ENCODE data around the gene SLC22A3. TPM values are rescaled to one million over a fixed set of nuclear protein-coding genes. Genes with fewer than 3 reads are reported as not detected.

SLC22A3 gene
- total and polyA plus RNA-seq, 4 donors = 9.5 to 65.0 (median 33.3) TPM

DNA sequence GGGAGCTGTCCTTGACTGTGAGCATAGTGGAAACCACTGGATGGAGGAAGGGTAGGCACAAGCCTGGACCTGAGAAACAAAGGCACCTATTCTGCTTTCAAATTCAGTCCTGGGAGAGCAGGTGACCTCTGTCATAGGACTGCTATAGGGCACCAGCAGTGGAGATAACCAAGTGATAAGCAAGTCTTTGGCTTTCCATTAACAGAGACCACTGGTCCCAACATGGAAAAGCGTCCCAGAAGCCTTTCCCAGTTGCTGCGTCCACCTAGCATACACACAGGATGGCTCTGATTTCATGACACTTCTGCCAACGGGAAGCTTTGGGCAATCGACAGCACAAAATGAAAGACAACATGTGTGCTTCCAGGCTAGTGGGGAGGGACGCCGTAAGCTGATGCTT is 8.9 kb downstream of the SLC22A3 start:
- H3K27ac ChIP-seq (ENCODE audit: low read depth in 1 of 2, low read length in 1 of 2) = peak overlapping the region in 1 of 2 donors; percentile 37
- no peak for ATAC-seq (ENCODE audit: insufficient read depth, low FRiP score)

DNA sequence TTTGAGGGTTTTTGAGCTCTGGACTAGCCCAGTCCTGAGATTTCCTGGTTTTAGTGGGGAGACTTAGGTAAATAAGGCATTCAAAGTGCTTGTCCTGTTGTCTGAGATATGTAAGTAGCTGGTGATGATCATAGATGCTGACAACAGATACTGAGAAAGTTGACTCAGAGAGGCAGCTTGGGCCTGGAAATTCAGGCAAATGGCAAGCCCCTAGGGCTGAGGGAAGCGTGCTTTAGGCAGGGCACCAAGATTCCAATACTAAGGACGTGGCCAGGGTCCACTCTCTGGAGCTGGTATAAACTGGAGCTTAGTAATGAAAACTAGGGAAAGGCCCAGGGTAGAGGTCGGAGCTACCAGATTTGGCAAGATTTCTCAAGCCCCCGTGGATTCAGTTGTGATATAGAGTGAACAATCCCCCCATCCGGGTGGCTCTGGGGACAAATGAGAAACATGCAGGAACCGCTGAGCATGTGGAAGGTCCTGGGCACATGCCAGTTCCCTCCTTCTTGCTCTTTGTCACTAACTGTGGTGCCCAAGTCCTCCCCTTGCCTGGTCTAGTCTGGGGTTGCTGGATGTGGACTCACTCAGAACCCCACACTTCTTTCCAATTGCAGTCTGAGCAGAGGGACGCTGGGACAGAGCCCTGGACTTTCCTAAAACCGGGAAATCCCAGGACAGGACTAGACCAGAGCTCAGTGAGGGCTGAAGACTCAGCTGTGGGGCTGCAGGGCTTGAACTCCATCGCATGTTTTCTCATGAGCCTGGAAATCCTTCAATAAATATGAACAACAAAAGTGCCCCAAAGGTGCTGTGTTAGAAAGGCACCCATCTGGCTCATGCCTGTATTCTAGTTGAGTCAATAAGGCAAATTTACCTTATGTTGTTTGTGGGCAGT is 10.3 kb downstream of the SLC22A3 start:
- WGBS, 2 donors = 64 to 75% methylated on average over 9 of the region's 9 CpGs
- Histone ChIP-seq H3K27me3 (ENCODE audit: control insufficient read depth in 3 of 3, insufficient read depth in 3 of 3, low read length in 2 of 3) (no peaks in the 10 kb centered on the region), H3K27ac (ENCODE audit: low read depth in 1 of 2, low read length in 1 of 2) (no peak overlapping the region), H3K4me3 (no peak overlapping the region), H3K9me3 (ENCODE audit: control insufficient read depth in 4 of 4, insufficient read depth in 3 of 4, low read length in 3 of 4) (no peaks in the 10 kb centered on the region), H3K36me3 (ENCODE audit: control insufficient read depth in 4 of 4, insufficient read depth in 4 of 4, low read length in 4 of 4) (no peaks in the 10 kb centered on the region), H3K9ac (ENCODE audit: insufficient read depth in 1 of 2, low read length in 2 of 2) (no peak overlapping the region), H3K4me1 (ENCODE audit: control insufficient read depth in 5 of 5, insufficient read depth in 5 of 5, low read length in 5 of 5) (peaks cover 0 to 5% (median 0%) of the 10 kb centered on the region in 5 donors)
- TF ChIP-seq, protein P1, sequence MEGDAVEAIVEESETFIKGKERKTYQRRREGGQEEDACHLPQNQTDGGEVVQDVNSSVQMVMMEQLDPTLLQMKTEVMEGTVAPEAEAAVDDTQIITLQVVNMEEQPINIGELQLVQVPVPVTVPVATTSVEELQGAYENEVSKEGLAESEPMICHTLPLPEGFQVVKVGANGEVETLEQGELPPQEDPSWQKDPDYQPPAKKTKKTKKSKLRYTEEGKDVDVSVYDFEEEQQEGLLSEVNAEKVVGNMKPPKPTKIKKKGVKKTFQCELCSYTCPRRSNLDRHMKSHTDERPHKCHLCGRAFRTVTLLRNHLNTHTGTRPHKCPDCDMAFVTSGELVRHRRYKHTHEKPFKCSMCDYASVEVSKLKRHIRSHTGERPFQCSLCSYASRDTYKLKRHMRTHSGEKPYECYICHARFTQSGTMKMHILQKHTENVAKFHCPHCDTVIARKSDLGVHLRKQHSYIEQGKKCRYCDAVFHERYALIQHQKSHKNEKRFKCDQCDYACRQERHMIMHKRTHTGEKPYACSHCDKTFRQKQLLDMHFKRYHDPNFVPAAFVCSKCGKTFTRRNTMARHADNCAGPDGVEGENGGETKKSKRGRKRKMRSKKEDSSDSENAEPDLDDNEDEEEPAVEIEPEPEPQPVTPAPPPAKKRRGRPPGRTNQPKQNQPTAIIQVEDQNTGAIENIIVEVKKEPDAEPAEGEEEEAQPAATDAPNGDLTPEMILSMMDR (IDR thresholded peaks at IDR 0.05; ENCODE audit: control extremely low read depth, extremely low read depth) = no peak
- no peak for DNase-seq
- no peak for ATAC-seq (ENCODE audit: insufficient read depth, low FRiP score)

More for the DNA sequence above, 8.9 kb downstream of the SLC22A3 start:
- TF ChIP-seq, protein P1 (IDR thresholded peaks at IDR 0.05; ENCODE audit: control extremely low read depth, extremely low read depth) = no peak
- Histone ChIP-seq H3K27me3 (ENCODE audit: control insufficient read depth in 3 of 3, insufficient read depth in 3 of 3, low read length in 2 of 3) (peaks cover 0 to 5% (median 0%) of the 10 kb centered on the region in 3 donors), H3K4me3 (no peak overlapping the region), H3K9ac (ENCODE audit: insufficient read depth in 1 of 2, low read length in 2 of 2) (no peak overlapping the region), H3K4me1 (ENCODE audit: control insufficient read depth in 5 of 5, insufficient read depth in 5 of 5, low read length in 5 of 5) (peaks cover 0 to 4% (median 0%) of the 10 kb centered on the region in 5 donors), H3K36me3 (ENCODE audit: control insufficient read depth in 4 of 4, insufficient read depth in 4 of 4, low read length in 4 of 4) (no peaks in the 10 kb centered on the region), H3K9me3 (ENCODE audit: control insufficient read depth in 4 of 4, insufficient read depth in 3 of 4, low read length in 3 of 4) (no peaks in the 10 kb centered on the region)
- WGBS, 2 donors = 69 to 85% methylated on average over 6 of the region's 6 CpGs
- no peak for DNase-seq

DNA sequence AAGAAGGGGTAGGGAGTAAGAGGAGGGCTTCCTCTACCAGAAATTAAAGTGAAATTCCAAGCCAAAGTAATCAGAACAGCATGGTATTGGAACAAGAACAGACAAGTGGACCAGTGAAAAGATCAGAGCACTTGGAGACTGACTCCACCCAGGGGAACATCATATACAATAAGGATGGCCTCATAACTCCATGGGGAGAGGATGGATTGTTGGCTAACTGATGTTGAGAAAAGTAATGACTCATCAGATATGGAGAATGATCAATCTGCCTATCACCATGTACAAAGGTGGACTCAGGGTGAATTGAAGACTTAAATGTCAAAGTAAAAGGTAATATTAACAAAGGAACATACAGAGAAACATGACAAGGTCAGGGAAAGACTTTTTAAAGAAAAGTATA is 12.8 kb downstream of the SLC22A3 start:
- no peak overlapping the region for H3K9ac ChIP-seq (ENCODE audit: insufficient read depth in 1 of 2, low read length in 2 of 2)
- H3K27me3 ChIP-seq (ENCODE audit: control insufficient read depth in 3 of 3, insufficient read depth in 3 of 3, low read length in 2 of 3) = no peaks in the 10 kb centered on the region
- no peak for ATAC-seq (ENCODE audit: insufficient read depth, low FRiP score)
- H3K27ac ChIP-seq (ENCODE audit: low read depth in 1 of 2, low read length in 1 of 2) = no peak overlapping the region
- DNase-seq = no peak
- H3K4me1 ChIP-seq (ENCODE audit: control insufficient read depth in 5 of 5, insufficient read depth in 5 of 5, low read length in 5 of 5) = peaks cover 0 to 7% (median 0%) of the 10 kb centered on the region in 5 donors
- no peak overlapping the region for H3K4me3 ChIP-seq
- no peaks in the 10 kb centered on the region for H3K9me3 ChIP-seq (ENCODE audit: control insufficient read depth in 4 of 4, insufficient read depth in 3 of 4, low read length in 3 of 4)
- no peaks in the 10 kb centered on the region for H3K36me3 ChIP-seq (ENCODE audit: control insufficient read depth in 4 of 4, insufficient read depth in 4 of 4, low read length in 4 of 4)
- TF ChIP-seq, protein P1 (IDR thresholded peaks at IDR 0.05; ENCODE audit: control extremely low read depth, extremely low read depth) = no peak

All from lung (tissue), 12 donors.